Mucosa of stomach (tissue), 1 donor: Measurements from ENCODE around the gene LRRC47.
"Not testable (repeated sequence)": the region's sequence is repeated elsewhere in the genome, so short reads cannot be mapped to it uniquely, and the experiment has no call there.

Experiments
- H3K27me3 ChIP-seq: one replicate; pipeline ENCODE4 v1.7.0; 2013; ENCODE audit warnings: mild to moderate bottlenecking, low read length; ENCODE audit not compliant: control insufficient read depth, insufficient read depth
- H3K36me3 ChIP-seq: one replicate; pipeline ENCODE4 v1.7.0; 2013; ENCODE audit warnings: low read length; ENCODE audit not compliant: control insufficient read depth, insufficient read depth
- H3K4me1 ChIP-seq: one replicate; pipeline ENCODE4 v1.7.0; 2013; ENCODE audit warnings: mild to moderate bottlenecking, low read length; ENCODE audit not compliant: control insufficient read depth, insufficient read depth
- H3K4me3 ChIP-seq: one replicate; pipeline ENCODE4 v1.7.0; 2013; ENCODE audit warnings: low read length
- H3K9ac ChIP-seq: one replicate; pipeline ENCODE4 v1.7.0; 2013; ENCODE audit warnings: mild to moderate bottlenecking, low read length, moderate library complexity
- H3K9me3 ChIP-seq: one replicate; pipeline ENCODE4 v1.7.0; 2013; ENCODE audit warnings: mild to moderate bottlenecking, low read length, moderate library complexity; ENCODE audit not compliant: control insufficient read depth
- donor health status: Pancreatic carcinoma.

The LRRC47 gene

GRCh38 chr1:3814065-3814464, 17.8 kb upstream of the LRRC47 start:
- no peaks in the 10 kb centered on the region for H3K27me3 ChIP-seq
- no peaks in the 10 kb centered on the region for H3K4me1 ChIP-seq
- H3K9me3 ChIP-seq: no peaks in the 10 kb centered on the region
- no peak overlapping the region for H3K4me3 ChIP-seq
- H3K36me3 ChIP-seq: no peaks in the 10 kb centered on the region
- H3K9ac ChIP-seq: no peak overlapping the region

- no peaks in the 10 kb centered on the region for H3K9me3 ChIP-seq
- H3K4me1 ChIP-seq: no peaks in the 10 kb centered on the region
- no peak overlapping the region for H3K9ac ChIP-seq
- no peak overlapping the region for H3K4me3 ChIP-seq
- no peaks in the 10 kb centered on the region for H3K27me3 ChIP-seq
- H3K36me3 ChIP-seq: no peaks in the 10 kb centered on the region
Measured at GRCh38 chr1:3811595-3811911, 15.3 kb upstream of the LRRC47 start.

- not testable (repeated sequence) for H3K4me1 ChIP-seq, H3K9ac ChIP-seq, H3K36me3 ChIP-seq, H3K27me3 ChIP-seq, H3K4me3 ChIP-seq, H3K9me3 ChIP-seq
Measured at GRCh38 chr1:3810149-3810761, 14.0 kb upstream of the LRRC47 start.

GRCh38 chr1:3809680-3810079, 13.4 kb upstream of the LRRC47 start:
- Histone ChIP-seq H3K9me3 (no peaks in the 10 kb centered on the region), H3K36me3 (no peaks in the 10 kb centered on the region), H3K9ac (no peak overlapping the region), H3K4me3 (no peak overlapping the region), H3K4me1 (no peaks in the 10 kb centered on the region), H3K27me3 (no peaks in the 10 kb centered on the region)

- H3K9ac ChIP-seq: no peak overlapping the region
- no peaks in the 10 kb centered on the region for H3K4me1 ChIP-seq
- H3K36me3 ChIP-seq: no peaks in the 10 kb centered on the region
- no peaks in the 10 kb centered on the region for H3K27me3 ChIP-seq
- H3K4me3 ChIP-seq: no peak overlapping the region
- H3K9me3 ChIP-seq: no peaks in the 10 kb centered on the region
Measured at GRCh38 chr1:3807769-3808168, 11.5 kb upstream of the LRRC47 start.

- Histone ChIP-seq H3K27me3 (peaks cover 2% of the 10 kb centered on the region), H3K4me1 (no peaks in the 10 kb centered on the region), H3K9ac (no peak overlapping the region), H3K36me3 (no peaks in the 10 kb centered on the region), H3K4me3 (no peak overlapping the region), H3K9me3 (no peaks in the 10 kb centered on the region)
Measured at GRCh38 chr1:3805038-3805437, 8.7 kb upstream of the LRRC47 start.

GRCh38 chr1:3804627-3804944, 8.3 kb upstream of the LRRC47 start:
- not testable (repeated sequence) for H3K4me1 ChIP-seq, H3K36me3 ChIP-seq, H3K27me3 ChIP-seq, H3K9ac ChIP-seq, H3K9me3 ChIP-seq, H3K4me3 ChIP-seq

GRCh38 chr1:3803905-3804626, 7.8 kb upstream of the LRRC47 start:
- Histone ChIP-seq H3K4me1 (no peaks in the 10 kb centered on the region), H3K9me3 (no peaks in the 10 kb centered on the region), H3K4me3 (no peak overlapping the region), H3K9ac (no peak overlapping the region), H3K36me3 (no peaks in the 10 kb centered on the region), H3K27me3 (peaks cover 2% of the 10 kb centered on the region)

GRCh38 chr1:3800795-3801194, 4.5 kb upstream of the LRRC47 start:
- H3K36me3 ChIP-seq, H3K27me3 ChIP-seq, H3K9me3 ChIP-seq, H3K4me3 ChIP-seq, H3K4me1 ChIP-seq, H3K9ac ChIP-seq: not testable (repeated sequence)

GRCh38 chr1:3799976-3800685, 3.8 kb upstream of the LRRC47 start:
- no peaks in the 10 kb centered on the region for H3K36me3 ChIP-seq
- H3K4me1 ChIP-seq: peaks cover 5% of the 10 kb centered on the region
- H3K9ac ChIP-seq: no peak overlapping the region
- H3K9me3 ChIP-seq: no peaks in the 10 kb centered on the region
- peaks cover 2% of the 10 kb centered on the region for H3K27me3 ChIP-seq
- H3K4me3 ChIP-seq: no peak overlapping the region

GRCh38 chr1:3795453-3796214, 664 bp downstream of the LRRC47 start:
- H3K4me3 ChIP-seq: peak overlapping the region; percentile 85
- H3K4me1 ChIP-seq: peaks cover 14% of the 10 kb centered on the region

GRCh38 chr1:3790952-3791351, 5.3 kb downstream of the LRRC47 start:
- Histone ChIP-seq H3K36me3 (no peaks in the 10 kb centered on the region), H3K4me1 (peaks cover 14% of the 10 kb centered on the region), H3K9me3 (no peaks in the 10 kb centered on the region)

More at GRCh38 chr1:3795453-3796214, 664 bp downstream of the LRRC47 start:
- Histone ChIP-seq H3K9me3 (no peaks in the 10 kb centered on the region), H3K27me3 (no peaks in the 10 kb centered on the region), H3K9ac (peak overlapping the region; percentile 73), H3K36me3 (no peaks in the 10 kb centered on the region)

More at GRCh38 chr1:3790952-3791351, 5.3 kb downstream of the LRRC47 start:
- no peak overlapping the region for H3K9ac ChIP-seq
- no peaks in the 10 kb centered on the region for H3K27me3 ChIP-seq
- no peak overlapping the region for H3K4me3 ChIP-seq
